GM18502 (cell line): ENCODE measurements around the gene TMEM132C.

Experiments used
- ATAC-seq: cut with Tn5 transposase; IDR thresholded peaks from one replicate; pipeline ENCODE4 v1.9.1; 2021; ENCODE audit warnings: mild to moderate bottlenecking; ENCODE audit not compliant: unreplicated experiment, poor library complexity

The TMEM132C gene

DNA sequence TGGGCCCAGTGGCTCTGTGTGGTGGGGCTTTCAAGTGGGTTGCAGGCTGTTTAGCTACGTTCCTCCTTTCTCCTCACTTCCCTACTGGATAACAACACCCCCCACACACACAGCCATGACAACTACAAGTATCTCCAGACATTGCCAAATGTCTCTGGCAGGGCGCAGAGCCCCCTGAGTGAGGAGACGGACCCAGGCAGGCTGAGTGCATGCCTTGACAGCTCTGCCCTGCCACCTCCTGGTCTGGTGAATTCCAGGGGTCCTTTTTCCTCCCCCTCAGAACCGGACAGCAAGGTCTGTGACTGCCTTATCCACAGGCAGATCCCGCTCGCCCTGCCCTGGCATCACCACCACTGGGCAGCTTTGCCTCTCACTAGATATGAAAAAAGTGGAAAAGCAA is 276.5 kb downstream of the TMEM132C start:
- ATAC-seq, result no peak

DNA sequence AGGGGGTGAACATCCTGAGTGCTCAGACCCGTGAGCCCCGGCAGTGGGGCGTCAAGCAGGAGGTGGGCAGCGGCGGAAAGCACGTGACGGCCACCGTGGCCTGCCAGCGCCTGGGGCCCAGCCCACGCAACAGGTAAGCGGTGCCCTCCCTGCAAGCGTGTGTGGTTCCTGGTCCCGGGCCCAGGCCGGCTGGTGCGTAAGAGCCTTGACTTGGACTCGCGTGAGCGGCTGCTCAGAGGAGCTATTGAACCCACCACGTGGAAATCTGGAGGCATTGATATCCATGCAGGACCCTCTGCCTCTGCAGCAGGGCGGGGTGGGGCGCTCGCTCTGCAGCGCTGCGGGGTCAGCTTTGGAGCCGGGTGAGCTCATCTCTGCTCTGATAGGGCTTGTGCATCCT is 277.0 kb downstream of the TMEM132C start:
- ATAC-seq, result no peak

DNA sequence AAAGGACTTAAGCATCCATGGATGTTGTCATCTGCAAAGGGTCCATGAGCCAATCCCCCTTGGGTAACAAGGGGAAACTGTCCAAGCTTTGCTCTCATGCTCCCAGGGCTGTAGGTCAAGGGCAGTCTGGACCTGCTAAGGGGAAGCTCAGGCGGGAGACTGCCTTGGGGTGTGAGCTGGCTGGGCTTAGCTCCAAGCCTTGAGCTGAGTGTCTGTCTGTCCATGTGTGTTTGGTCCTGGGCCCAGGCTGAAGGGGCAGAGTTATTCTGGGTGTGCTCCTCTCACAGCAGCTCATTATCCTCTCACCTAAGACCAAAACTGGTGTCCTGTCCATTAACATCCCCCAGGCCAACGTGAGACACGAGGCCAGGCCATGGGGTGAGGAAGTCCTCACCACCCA is 282.0 kb downstream of the TMEM132C start:
- ATAC-seq, result no peak

DNA sequence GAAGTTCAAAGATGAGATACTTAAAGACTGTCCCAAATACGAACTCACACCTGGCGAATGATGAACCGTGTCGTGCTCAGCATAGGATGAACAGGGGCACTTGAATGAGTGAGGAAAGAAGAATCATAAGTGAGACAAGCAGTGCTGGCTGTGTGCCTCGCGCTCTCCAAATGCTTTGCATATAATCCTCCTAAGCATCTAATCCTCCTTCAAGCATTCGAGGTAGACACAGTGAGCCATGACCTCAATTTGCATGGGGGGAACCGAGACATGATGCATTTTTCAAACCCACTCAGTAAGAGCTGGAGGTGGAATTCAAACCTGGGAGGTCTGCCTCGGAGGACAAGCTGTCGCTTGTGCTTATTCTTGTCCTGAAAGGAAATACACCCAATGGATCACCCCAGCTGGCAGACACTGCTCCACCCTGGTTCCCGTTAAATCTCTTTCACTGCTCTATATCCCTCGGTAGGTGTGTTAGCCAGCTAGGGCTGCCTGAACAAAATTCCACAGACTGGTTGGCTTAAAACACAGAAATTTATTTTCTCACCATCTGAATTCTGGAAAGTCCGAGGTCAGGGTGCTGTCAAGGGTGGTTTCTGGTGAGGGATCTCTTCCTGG is 282.7 kb downstream of the TMEM132C start:
- no peak for ATAC-seq

DNA sequence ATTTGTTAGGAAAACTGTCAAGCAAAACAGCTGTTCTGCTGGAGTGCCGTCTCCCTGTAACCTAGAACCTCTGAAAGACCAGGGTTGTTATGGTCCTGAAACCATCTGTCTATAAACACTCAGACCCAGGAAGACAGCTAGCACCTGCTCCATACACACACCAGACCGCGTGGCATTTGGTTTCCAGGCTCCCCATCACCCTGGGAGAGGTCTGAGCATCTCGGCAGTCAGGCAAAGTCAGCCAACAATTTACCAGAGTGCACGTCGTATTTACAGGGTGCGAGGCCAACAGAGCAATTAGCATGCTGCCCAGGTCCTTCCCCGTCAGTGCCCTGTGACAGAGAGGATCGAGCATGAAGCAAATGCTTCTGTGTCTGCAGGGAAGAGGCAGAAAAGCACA is 284.3 kb downstream of the TMEM132C start:
- ATAC-seq, result no peak

- no peak for ATAC-seq
Measured at GRCh38 chr12:128554546-128555304, 287.8 kb downstream of the TMEM132C start.

GRCh38 chr12:128557231-128557630 is 290.3 kb downstream of the TMEM132C start:
- ATAC-seq, result no peak

DNA sequence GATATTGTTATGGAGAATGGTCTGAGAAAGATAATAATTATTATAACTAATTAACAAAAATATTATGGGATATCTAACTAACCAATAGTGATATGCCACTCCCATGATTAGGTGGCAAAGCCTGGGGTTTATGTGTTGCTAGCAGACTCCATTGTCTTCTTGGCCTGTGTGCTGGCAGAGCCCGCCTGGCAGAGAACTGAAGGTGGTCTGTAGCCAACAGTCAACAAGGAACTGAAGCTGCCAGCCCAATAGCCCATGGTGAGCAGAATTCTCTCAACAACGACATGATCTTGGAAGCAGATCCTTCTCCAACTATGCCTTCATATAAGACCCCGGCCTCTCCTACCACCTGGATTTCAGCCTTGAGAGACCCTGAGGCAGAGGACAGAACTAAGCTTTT is 298.0 kb downstream of the TMEM132C start:
- ATAC-seq, result no peak

- no peak for ATAC-seq
Measured at GRCh38 chr12:128567730-128568129, 300.8 kb downstream of the TMEM132C start.

DNA sequence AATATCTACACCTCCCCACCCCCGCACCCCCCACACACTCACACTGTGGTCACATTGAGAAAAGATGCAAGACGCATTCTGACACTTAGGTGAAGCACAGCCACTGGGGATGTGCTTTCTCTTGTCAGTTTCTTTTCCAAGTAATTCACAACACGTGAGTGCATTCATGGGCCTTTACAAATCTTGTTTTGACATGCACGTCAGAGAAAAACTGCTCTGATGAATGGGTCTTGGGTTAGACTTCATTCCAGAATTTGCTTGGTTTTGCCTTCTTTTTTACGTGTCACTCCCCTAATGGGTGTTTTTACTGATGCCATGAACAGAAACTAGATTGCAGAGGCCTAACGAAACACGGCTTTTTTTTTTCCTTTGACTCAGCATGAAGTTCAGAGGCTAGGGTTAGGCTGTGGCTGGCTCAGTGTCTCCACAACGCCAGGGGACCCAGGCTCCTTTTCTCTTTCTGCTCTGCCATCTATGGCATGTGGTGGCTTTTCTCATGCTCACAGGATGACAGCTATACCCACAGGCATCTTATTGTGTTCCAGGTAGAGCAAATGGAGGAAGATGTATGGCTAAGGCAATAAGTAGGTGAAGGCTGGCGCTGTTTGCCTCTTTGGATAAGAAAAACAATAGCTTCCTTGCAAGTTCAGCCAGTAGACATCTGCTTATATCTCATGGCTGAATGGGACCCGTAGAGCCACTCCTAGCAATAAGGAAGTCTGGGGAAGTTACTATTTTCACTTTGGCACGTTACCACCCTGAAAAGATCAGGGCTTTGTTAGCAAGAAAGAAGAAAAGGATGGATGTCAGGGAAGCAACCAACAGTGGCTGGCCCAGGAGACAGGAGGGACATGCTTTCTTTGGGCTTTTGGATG is 303.5 kb downstream of the TMEM132C start:
- no peak for ATAC-seq

DNA sequence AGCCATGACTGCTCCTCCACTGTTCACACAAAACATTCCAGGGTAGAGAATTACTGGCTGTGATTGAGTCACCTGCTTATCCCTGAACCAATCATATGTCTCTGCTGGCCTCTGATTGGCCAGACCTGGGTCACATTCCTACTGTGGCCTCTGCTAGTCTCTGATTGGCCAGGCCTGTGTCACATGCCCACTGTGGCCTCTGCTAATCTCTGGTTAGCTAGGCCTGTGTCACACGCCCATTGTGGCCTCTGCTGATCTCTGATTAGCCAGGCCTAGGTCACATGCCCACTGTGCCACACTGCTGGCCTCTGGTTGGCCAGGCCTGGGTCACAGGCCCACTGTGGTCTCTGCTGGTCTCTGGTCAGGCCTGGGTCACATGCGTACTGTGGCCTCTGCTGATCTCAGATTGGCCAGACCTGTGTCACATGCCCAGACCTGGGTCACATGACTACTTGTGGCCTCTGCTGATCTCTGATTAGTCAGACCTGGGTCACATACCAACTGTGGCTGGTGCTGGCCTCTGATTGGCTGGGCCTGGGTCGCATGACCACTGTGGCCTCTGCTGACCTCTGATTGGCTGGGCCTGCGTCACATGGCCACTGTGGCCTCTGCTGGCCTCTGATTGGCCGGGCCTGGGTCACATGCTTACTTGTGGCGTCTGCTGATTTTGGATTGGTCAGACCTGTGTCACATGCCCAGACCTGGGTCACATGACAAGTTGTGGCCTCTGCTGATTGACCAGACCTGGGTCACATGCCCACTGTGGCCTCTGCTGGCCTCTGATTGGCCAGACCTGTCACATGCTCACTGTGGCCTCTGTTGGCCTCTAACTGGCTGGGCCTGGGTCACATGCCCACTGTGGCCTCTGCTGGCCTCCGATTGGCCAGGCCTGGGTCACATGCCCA is 305.2 kb downstream of the TMEM132C start:
- ATAC-seq, result peak; percentile 37

- no peak for ATAC-seq
Measured at GRCh38 chr12:128573907-128574306, 306.9 kb downstream of the TMEM132C start.

DNA sequence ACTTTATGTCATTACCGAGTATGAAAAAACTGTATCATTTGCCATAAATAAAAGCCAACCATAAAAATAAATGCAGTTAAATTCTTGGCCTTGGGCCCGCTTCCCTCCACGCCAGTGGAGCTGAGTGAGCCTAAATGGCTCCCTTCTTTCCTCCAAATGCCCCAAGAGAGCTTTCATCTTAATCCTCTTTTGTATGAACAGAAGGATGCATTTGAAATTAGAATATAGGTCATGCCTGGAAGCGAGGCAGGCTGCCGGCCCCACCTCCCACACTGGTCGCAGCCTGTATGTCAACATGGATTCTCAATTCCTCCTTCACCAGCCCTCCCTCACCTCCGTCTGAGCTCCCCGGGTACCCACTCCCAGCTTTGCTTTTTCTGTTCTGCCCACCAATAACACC is 311.1 kb downstream of the TMEM132C start:
- ATAC-seq, result no peak

DNA sequence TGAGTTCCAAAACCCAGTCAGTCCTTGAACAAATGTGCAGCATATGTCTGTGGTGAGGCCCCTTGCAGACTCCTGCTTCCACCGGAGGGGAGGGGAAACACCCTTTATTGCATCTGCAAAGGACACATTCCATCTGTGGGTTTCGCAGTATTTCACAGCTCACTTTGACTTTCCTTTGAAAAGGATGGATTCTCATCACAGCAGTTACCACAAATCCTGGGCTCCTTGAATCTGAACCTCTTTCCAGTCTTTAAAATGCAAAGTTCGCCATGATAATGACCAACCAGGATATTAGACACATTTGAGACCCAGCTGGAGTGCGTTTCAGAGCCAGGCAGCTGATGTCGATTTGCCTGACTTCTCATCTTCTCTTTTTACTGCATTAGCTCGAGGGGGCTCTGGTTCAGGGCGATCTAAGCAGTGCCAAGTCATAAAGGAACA is 314.4 kb downstream of the TMEM132C start:
- ATAC-seq, result no peak

DNA sequence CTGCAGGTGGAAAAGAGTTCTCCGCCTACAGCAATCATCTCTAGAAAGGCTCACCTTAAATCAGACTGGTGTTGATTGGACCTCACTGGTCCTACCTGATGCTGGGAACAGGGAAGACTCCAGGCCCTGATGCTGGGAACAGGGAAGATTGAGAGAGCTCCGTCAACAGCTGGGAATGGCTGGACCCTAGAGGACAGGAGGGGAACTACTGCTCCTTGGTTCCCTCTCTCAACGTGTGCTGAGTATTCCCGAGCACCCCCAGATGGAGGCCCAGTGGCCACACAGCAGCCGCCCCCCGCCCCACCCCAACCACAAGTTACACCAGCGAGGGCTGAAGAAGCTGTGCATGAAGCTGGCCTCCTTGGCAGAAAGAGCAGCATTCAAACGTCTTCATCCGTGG is 316.5 kb downstream of the TMEM132C start:
- ATAC-seq, result no peak

- no peak for ATAC-seq
Measured at GRCh38 chr12:128586451-128587029, 319.6 kb downstream of the TMEM132C start.

GRCh38 chr12:128587918-128588317 is 320.9 kb downstream of the TMEM132C start:
- no peak for ATAC-seq

GRCh38 chr12:128592220-128592744 is 325.3 kb downstream of the TMEM132C start:
- ATAC-seq, result no peak

DNA sequence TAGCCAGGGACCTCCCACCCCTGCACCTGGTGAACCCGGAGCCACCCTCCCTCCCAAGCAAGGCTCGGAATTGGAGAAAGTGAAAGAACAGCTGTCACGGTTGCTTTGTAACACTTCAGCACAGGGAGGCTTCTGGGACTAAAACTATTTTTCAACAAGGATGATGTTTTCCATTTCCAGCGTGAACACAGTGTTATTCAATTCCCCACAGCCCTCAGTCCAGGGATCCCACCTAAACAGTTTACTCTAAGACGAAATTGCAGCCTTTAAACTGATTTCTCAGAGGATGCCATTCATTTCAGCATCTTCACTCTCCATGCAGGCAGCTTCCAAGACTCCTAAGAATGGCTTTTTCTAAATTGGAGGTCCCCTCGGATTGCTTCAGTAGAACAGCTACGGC is 327.6 kb downstream of the TMEM132C start:
- no peak for ATAC-seq
